Thyroid gland (tissue), 4 donors: ENCODE results near the gene CACNA1H.
"Not testable (repeated sequence)": the region's sequence is repeated elsewhere in the genome, so short reads cannot be mapped to it uniquely, and the experiment has no call there.

ENCODE experiments used
- CTCF ChIP-seq, 6 experiments: fragments of 200-600 bp in 3 of 6; fragments of 450-650 bp in 3 of 6; sonication (generic) in 3 of 6; IDR thresholded peaks; one replicate each; pipeline ENCODE4 v1.5.1; 2016 to 2019; ENCODE audit warnings: antibody characterized with exemption in 6 of 6, mild to moderate bottlenecking in 2 of 6, inconsistent platforms in 1 of 6, moderate library complexity in 1 of 6
- POLR2A ChIP-seq, 2 donors: fragments of 450-650 bp; IDR thresholded peaks; one replicate each; pipeline ENCODE4 v1.6.1; 2017; ENCODE audit warnings: antibody characterized with exemption in 2 of 2, mild to moderate bottlenecking in 2 of 2, moderate library complexity in 1 of 2

- TF ChIP-seq CTCF, POLR2A (IDR thresholded peaks at IDR 0.05): not testable (repeated sequence)
Observed at GRCh38 chr16:1240436-1240835, 87.5 kb downstream of the CACNA1H start, which contains the start of gene TPSAB1.
